B cell (primary cell): ENCODE results near the gene OFD1. TPM values are rescaled to one million over a fixed set of nuclear protein-coding genes. Genes with fewer than 3 reads are reported as not detected.

Source experiments
- ATAC-seq: fragments of 200-7000 bp; cut with Tn5 transposase; one replicate; pipeline ENCODE4 v1.10.0; 2021; ENCODE audit warnings: low read depth, mild to moderate bottlenecking, moderate number of reproducible peaks, moderate library complexity
- CTCF ChIA-PET: fragments of 350-600 bp; sonication (Branson Sonifier 250); formaldehyde crosslinking; loops from one replicate; lab custom pipeline; 2021; ENCODE audit warnings: antibody characterized with exemption, inconsistent platforms; lab: Charles Lee
- POLR2A ChIA-PET: fragments of 350-600 bp; sonication (Branson Sonifier 250); formaldehyde crosslinking; loops from one replicate; lab custom pipeline; 2021; ENCODE audit warnings: antibody characterized with exemption; lab: Charles Lee
- DNase-seq: peaks from one replicate; pipeline ENCODE4 v3.0.0; 2013
- H2AFZ ChIP-seq: 2 replicates; pipeline ENCODE4 v1.6.1; 2012; ENCODE audit warnings: mild to moderate bottlenecking, low read depth, low read length; ENCODE audit not compliant: insufficient read depth, poor library complexity, severe bottlenecking
- H3K27ac ChIP-seq, 2 donors: 1 replicate in 1 of 2; 2 replicates in 1 of 2; pipeline ENCODE4 v1.5.1; 2012 to 2013; ENCODE audit warnings: low read length in 2 of 2, mild to moderate bottlenecking in 2 of 2, moderate library complexity in 1 of 2
- H3K27me3 ChIP-seq, 4 experiments: fragments of 200-600 bp in 1 of 4; sonication (generic) in 1 of 4; replicated peaks in 1 of 4; 1 replicate in 2 of 4; 2 replicates in 2 of 4; pipeline versions ENCODE4 v1.6.1 to v1.7.0; 2013 to 2016; ENCODE audit warnings: low read length in 3 of 4, mild to moderate bottlenecking in 2 of 4, mixed read lengths in 1 of 4, moderate library complexity in 1 of 4; ENCODE audit not compliant: insufficient read depth in 4 of 4, control insufficient read depth in 3 of 4; ENCODE audit errors: control extremely low read depth in 1 of 4
- H3K36me3 ChIP-seq, 2 experiments: replicated peaks in 1 of 2; 1 replicate in 1 of 2; 2 replicates in 1 of 2; pipeline versions ENCODE4 v1.6.1 to v1.7.1; 2013; ENCODE audit warnings: low read length in 1 of 2; ENCODE audit not compliant: insufficient read depth in 2 of 2, control insufficient read depth in 1 of 2; ENCODE audit errors: control extremely low read depth in 1 of 2, extremely low read depth in 1 of 2
- H3K4me1 ChIP-seq, 2 donors: fragments of 200-600 bp in 1 of 2; sonication (generic) in 1 of 2; 1 replicate in 1 of 2; 2 replicates in 1 of 2; pipeline versions ENCODE4 v1.5.1 to v1.6.1; 2013 to 2017; ENCODE audit warnings: low read length in 2 of 2; ENCODE audit not compliant: control insufficient read depth in 2 of 2, insufficient read depth in 2 of 2
- H3K4me2 ChIP-seq: replicated peaks from 2 replicates; pipeline ENCODE3; 2012; ENCODE audit warnings: mild to moderate bottlenecking, low read depth, low read length; ENCODE audit not compliant: poor library complexity, severe bottlenecking
- H3K4me3 ChIP-seq, 5 experiments: fragments of 200-600 bp in 1 of 5; sonication (generic) in 1 of 5; 1 replicate in 3 of 5; 2 replicates in 2 of 5; pipeline versions ENCODE4 v1.5.1 to v1.7.0; 2011 to 2016; ENCODE audit warnings: low read length in 4 of 5, mild to moderate bottlenecking in 4 of 5, low read depth in 2 of 5, control low read depth in 1 of 5, moderate library complexity in 1 of 5; ENCODE audit not compliant: insufficient read depth in 1 of 5; ENCODE audit errors: control extremely low read depth in 1 of 5, extremely low read depth in 1 of 5
- H3K79me2 ChIP-seq: fragments of 200-600 bp; sonication (generic); one replicate; pipeline ENCODE4 v1.6.0; 2016; ENCODE audit warnings: low read length; ENCODE audit not compliant: control insufficient read depth, insufficient read depth
- H3K9ac ChIP-seq: fragments of 200-600 bp; sonication (generic); 2 replicates; pipeline ENCODE4 v1.6.1; 2017; ENCODE audit warnings: mild to moderate bottlenecking, low read length, moderate library complexity
- H3K9me3 ChIP-seq, 3 donors: one replicate each; pipeline versions ENCODE4 v1.6.1 to v1.7.1; 2013; ENCODE audit warnings: low read length in 2 of 3; ENCODE audit not compliant: control insufficient read depth in 2 of 3, insufficient read depth in 1 of 3; ENCODE audit errors: control extremely low read depth in 1 of 3
- H4K20me1 ChIP-seq: 2 replicates; pipeline ENCODE4 v1.6.0; 2012; ENCODE audit warnings: mild to moderate bottlenecking, low read length; ENCODE audit not compliant: insufficient read depth, control insufficient read depth, poor library complexity, severe bottlenecking
- H3K27ac Mint-ChIP-seq: one replicate; pipeline ENCODE4 v1.8.0; 2021; ENCODE audit warnings: mixed read lengths
- H3K27me3 Mint-ChIP-seq: one replicate; pipeline ENCODE4 v1.8.0; 2021; ENCODE audit warnings: mixed read lengths
- H3K4me1 Mint-ChIP-seq: one replicate; pipeline ENCODE4 v1.8.0; 2021; ENCODE audit warnings: mixed read lengths
- H3K4me3 Mint-ChIP-seq: one replicate; pipeline ENCODE4 v1.8.0; 2021; ENCODE audit warnings: mixed read lengths
- H3K9me3 Mint-ChIP-seq: one replicate; pipeline ENCODE4 v1.8.0; 2022; ENCODE audit warnings: mixed read lengths; ENCODE audit not compliant: insufficient read depth
- EZH2 ChIP-seq: IDR thresholded peaks from 2 replicates; pipeline ENCODE4 v1.6.1; 2012; ENCODE audit warnings: borderline replicate concordance, low read depth, mild to moderate bottlenecking, moderate library complexity, low read length; ENCODE audit not compliant: insufficient read depth, poor library complexity, severe bottlenecking
- WGBS: methylation state at CpG from one replicate; pipeline ENCODE4 v1.1.5; 2013; ENCODE audit warnings: missing lambda C conversion rate; ENCODE audit not compliant: insufficient coverage; 5-methylcytosine and 5-hydroxymethylcytosine counted together
- intact Hi-C: fragments of 100-400 bp; cut with micrococcal nuclease; formaldehyde crosslinking; loops from one replicate; pipeline ENCODE4 v1.10.0; 2022
- polyA plus RNA-seq: library from polyadenylated mRNA; depleted of rRNA; stranded (reverse); fragments of >200 nt; gene quantifications from 2 replicates; pipeline ENCODE4 v1.2.3, GENCODE V29; 2012
- total RNA-seq, 2 donors: library from RNA; stranded (reverse); fragments of 120-200 nt in 1 of 2; gene quantifications; 1 replicate in 1 of 2; 2 replicates in 1 of 2; pipeline versions ENCODE4 v1.2.3 to v1.2.4, GENCODE V29; 2013 to 2022
- TF ChIP-seq, protein P1 (sequence below): fragments of 200-600 bp; IDR thresholded peaks from one replicate; pipeline ENCODE4 v1.8.0; 2022; ENCODE audit warnings: antibody characterized with exemption, mild to moderate bottlenecking

OFD1 gene
- total and polyA plus RNA-seq, 2 donors (not counting 1 experiment from before 2014, with no cell fraction given): 40.6 to 84.9 TPM

DNA sequence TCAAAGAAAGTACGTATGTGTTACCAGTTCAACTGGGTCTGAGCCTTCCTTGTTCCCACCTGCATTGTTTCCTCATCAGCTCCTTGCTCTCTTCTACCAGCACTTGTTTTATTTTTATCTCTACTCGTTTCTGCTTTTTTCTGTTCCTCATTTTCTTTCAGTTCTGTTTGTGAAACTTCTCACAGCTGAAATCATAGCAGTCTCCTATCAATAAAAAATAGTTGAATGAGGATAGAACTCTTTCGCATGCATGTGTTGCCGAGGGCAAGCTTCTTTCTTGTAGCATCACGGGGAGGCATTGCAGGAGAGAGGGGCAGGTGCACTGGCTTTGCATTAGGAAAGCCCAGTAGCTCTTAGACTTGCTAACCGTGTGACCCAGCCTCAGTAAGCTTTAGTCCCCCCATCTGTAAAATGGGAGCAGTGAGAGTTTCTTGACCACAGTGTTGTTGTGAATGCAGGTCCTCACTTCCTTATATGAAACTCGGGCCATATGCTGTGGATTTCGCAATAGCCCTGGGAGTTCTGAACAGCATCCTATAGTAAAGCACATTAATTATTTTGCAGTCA lies 24.7 kb downstream of the OFD1 start:
- Histone ChIP-seq H3K4me2 (peak overlapping the region; percentile 69), H3K4me1 (peaks cover 58 to 62% of the 10 kb centered on the region in 2 donors), H3K27ac (peak overlapping the region; percentile 82 to 88), H3K9me3 (no peaks in the 10 kb centered on the region), H3K36me3 (peaks cover 0 to 52% of the 10 kb centered on the region in 2 experiments), H3K9ac (peak overlapping the region; percentile 49), H4K20me1 (no peaks in the 10 kb centered on the region), H3K79me2 (peaks cover 16% of the 10 kb centered on the region), H3K27me3 (no peaks in the 10 kb centered on the region), H3K4me3 (peak overlapping the region in 4 of 5 experiments; percentile 19 to 42 (median 32)), H2AFZ (no peak overlapping the region)
- DNase-seq (peak; percentile 72), ATAC-seq (peak; percentile 83)
- CTCF ChIA-PET: interaction anchor here (0.8 to 2.0 kb wide), 3 partner anchors 10 to 43 kb away, joined by 3 to 10 read pairs (median 4); no protein-coding TSS in a partner anchor
- intact Hi-C loops: loop anchor here (2.0 to 5.0 kb wide), 2 partner anchors 16 to 252 kb away; no protein-coding TSS in a partner anchor
- WGBS: no CpG with 5 or more reads among the region's 8 CpGs
- Mint-ChIP-seq H3K4me1 (peaks cover 54% of the 10 kb centered on the region), H3K9me3 (no peaks in the 10 kb centered on the region), H3K4me3 (peak overlapping the region; percentile 54), H3K27me3 (no peaks in the 10 kb centered on the region), H3K27ac (peak overlapping the region; percentile 83)
- POLR2A ChIA-PET: no interaction called here
- TF ChIP-seq EZH2: no peak
- TF ChIP-seq, protein P1, sequence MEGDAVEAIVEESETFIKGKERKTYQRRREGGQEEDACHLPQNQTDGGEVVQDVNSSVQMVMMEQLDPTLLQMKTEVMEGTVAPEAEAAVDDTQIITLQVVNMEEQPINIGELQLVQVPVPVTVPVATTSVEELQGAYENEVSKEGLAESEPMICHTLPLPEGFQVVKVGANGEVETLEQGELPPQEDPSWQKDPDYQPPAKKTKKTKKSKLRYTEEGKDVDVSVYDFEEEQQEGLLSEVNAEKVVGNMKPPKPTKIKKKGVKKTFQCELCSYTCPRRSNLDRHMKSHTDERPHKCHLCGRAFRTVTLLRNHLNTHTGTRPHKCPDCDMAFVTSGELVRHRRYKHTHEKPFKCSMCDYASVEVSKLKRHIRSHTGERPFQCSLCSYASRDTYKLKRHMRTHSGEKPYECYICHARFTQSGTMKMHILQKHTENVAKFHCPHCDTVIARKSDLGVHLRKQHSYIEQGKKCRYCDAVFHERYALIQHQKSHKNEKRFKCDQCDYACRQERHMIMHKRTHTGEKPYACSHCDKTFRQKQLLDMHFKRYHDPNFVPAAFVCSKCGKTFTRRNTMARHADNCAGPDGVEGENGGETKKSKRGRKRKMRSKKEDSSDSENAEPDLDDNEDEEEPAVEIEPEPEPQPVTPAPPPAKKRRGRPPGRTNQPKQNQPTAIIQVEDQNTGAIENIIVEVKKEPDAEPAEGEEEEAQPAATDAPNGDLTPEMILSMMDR: no peak

GRCh38 chrX:13760426-13760825 lies 25.9 kb downstream of the OFD1 start:
- peaks cover 49 to 53% of the 10 kb centered on the region in 2 donors for H3K4me1 ChIP-seq
- no peak overlapping the region for H3K4me3 ChIP-seq
- no peaks in the 10 kb centered on the region for H4K20me1 ChIP-seq
- H3K27ac Mint-ChIP-seq: peak overlapping the region; percentile 65
- no peak overlapping the region for H3K9ac ChIP-seq
- peaks cover 51% of the 10 kb centered on the region for H3K4me1 Mint-ChIP-seq
- POLR2A ChIA-PET: no interaction called here
- H3K4me3 Mint-ChIP-seq: no peak overlapping the region
- no peaks in the 10 kb centered on the region for H3K9me3 ChIP-seq
- CTCF ChIA-PET: interaction anchor here (1.4 kb wide), 1 partner anchor 26 kb away, joined by 3 read pairs; the partner anchor contains the start of genes OFD1 and TRAPPC2
- peaks cover 0 to 63% of the 10 kb centered on the region in 2 experiments for H3K36me3 ChIP-seq
- DNase-seq (no peak), ATAC-seq (no peak)
- peak overlapping the region; percentile 69 for H3K4me2 ChIP-seq
- peaks cover 9% of the 10 kb centered on the region for H3K79me2 ChIP-seq
- no peaks in the 10 kb centered on the region for H3K27me3 ChIP-seq
- H3K27ac ChIP-seq: peak overlapping the region; percentile 82 to 88
- no peak for TF ChIP-seq EZH2
- TF ChIP-seq, protein P1: no peak
- no peak overlapping the region for H2AFZ ChIP-seq
- H3K27me3 Mint-ChIP-seq: no peaks in the 10 kb centered on the region
- intact Hi-C loops: no loop called here
- WGBS: 100% methylated on average over 2 of the region's 13 CpGs
- no peaks in the 10 kb centered on the region for H3K9me3 Mint-ChIP-seq
